ENCODE measurements around the gene IGBP1. TPM values are rescaled to one million over a fixed set of nuclear protein-coding genes. Genes with fewer than 3 reads are reported as not detected.

IGBP1 gene
- total RNA-seq, 1 experiment from 2014 or later = 80.9 TPM

Other genes starting within 250 kb of the IGBP1 start
- gene AWAT2, start 83.5 kb upstream of the IGBP1 start, total RNA-seq (2014; rRNA removed; shearing (Covaris generic)) = not detected in 2 replicates
- not detected in 2 replicates for gene OTUD6A, start 71.0 kb upstream of the IGBP1 start, total RNA-seq (2014; rRNA removed; shearing (Covaris generic))
- not detected in 2 replicates for gene DGAT2L6, start 44.0 kb downstream of the IGBP1 start, total RNA-seq (2014; rRNA removed; shearing (Covaris generic))
- not detected in 2 replicates for gene AWAT1, start 101.2 kb downstream of the IGBP1 start, total RNA-seq (2014; rRNA removed; shearing (Covaris generic))
- 0.20 TPM in 1 of 2 replicates, not detected in the other for gene P2RY4, start 126.8 kb downstream of the IGBP1 start, total RNA-seq (2014; rRNA removed; shearing (Covaris generic))
- gene ARR3, start 134.9 kb downstream of the IGBP1 start, total RNA-seq (2014; rRNA removed; shearing (Covaris generic)) = not detected in 2 replicates
- gene RAB41, start 148.7 kb downstream of the IGBP1 start, total RNA-seq (2014; rRNA removed; shearing (Covaris generic)) = not detected in 2 replicates
- 38.8 and 55.4 TPM in 2 replicates for gene PDZD11, start 156.5 kb downstream of the IGBP1 start, total RNA-seq (2014; rRNA removed; shearing (Covaris generic))
- gene KIF4A, start 156.7 kb downstream of the IGBP1 start, total RNA-seq (2014; rRNA removed; shearing (Covaris generic)) = 33.4 and 38.1 TPM in 2 replicates